K562 (cell line): ENCODE results near the gene KLK10. TPM values are rescaled to one million over a fixed set of nuclear protein-coding genes. Genes with fewer than 3 reads are reported as not detected.

ENCODE experiments used
- ATAC-seq: fragments of 200-7000 bp; cut with Tn5 transposase; 3 replicates; pipeline ENCODE4 v1.9.1; 2020; ENCODE audit warnings: moderate library complexity
- BruUV-seq: library from RNA; stranded (reverse); fragments of 400-500 nt; replicated peaks from 2 replicates; lab custom pipeline; 2021; lab: Mats Ljungman, UMichigan
- CTCF ChIA-PET: fragments of 300-600 bp; formaldehyde crosslinking; extraction: SDS; loops from one replicate; lab custom pipeline; 2021; ENCODE audit warnings: low intra/inter-chr PET ratio; lab: Yijun Ruan, JAX
- POLR2A ChIA-PET: fragments of 300-600, 350-650 bp; sonication (Branson Sonifier 250); formaldehyde crosslinking; extraction: SDS; loops from one replicate; lab custom pipeline; 2021; ENCODE audit warnings: antibody characterized with exemption, inconsistent platforms; lab: Yijun Ruan, JAX
- DNase-seq, 4 experiments: peaks; one replicate each; pipeline versions ENCODE4 v3.0.0 to v3.0.0-alpha.2; 2011 to 2018; ENCODE audit warnings: low spot score in 3 of 4, mixed read lengths in 3 of 4; ENCODE audit errors: extremely low read depth in 1 of 4
- FAIRE-seq: peaks from 2 replicates; lab custom pipeline; 2011; peaks lifted over from hg19 to GRCh38; lab: Jason Lieb, UNC
- H2AFZ ChIP-seq: 2 replicates; pipeline ENCODE4 v1.6.0; 2011; ENCODE audit warnings: low read depth, low read length, control low read depth, inconsistent platforms
- H3K27ac ChIP-seq: fragments of 200-600 bp; 3 replicates; pipeline ENCODE4 v1.8.0; 2011; ENCODE audit warnings: low read depth, mild to moderate bottlenecking, control low read depth, inconsistent platforms, low read length, moderate library complexity, mixed read lengths; ENCODE audit errors: extremely low read depth
- H3K27me3 ChIP-seq, 2 experiments: fragments of 300-600 bp in 1 of 2; 2 replicates in 1 of 2; 3 replicates in 1 of 2; pipeline versions ENCODE4 v1.6.0 to v1.8.0; 2011; ENCODE audit warnings: inconsistent platforms in 2 of 2, low read length in 2 of 2, mild to moderate bottlenecking in 1 of 2, mixed read lengths in 1 of 2, moderate library complexity in 1 of 2; ENCODE audit not compliant: control insufficient read depth in 2 of 2, insufficient read depth in 2 of 2
- H3K36me3 ChIP-seq: fragments of 300-600 bp; 3 replicates; pipeline ENCODE4 v1.8.0; 2011; ENCODE audit warnings: mild to moderate bottlenecking, low read length, inconsistent platforms; ENCODE audit not compliant: control insufficient read depth, insufficient read depth
- H3K4me1 ChIP-seq, 2 experiments: fragments of 200-600 bp in 1 of 2; replicated peaks in 1 of 2; 2 replicates in 1 of 2; 3 replicates in 1 of 2; pipeline versions ENCODE4 v1.5.1 to v1.8.0; 2011; ENCODE audit warnings: inconsistent platforms in 2 of 2, low read length in 2 of 2, mild to moderate bottlenecking in 1 of 2, mixed read lengths in 1 of 2, moderate library complexity in 1 of 2; ENCODE audit not compliant: control insufficient read depth in 2 of 2, insufficient read depth in 2 of 2
- H3K4me2 ChIP-seq: 2 replicates; pipeline ENCODE4 v1.6.1; 2011; ENCODE audit warnings: low read length, control low read depth, inconsistent platforms, mixed read lengths; ENCODE audit not compliant: insufficient read depth
- H3K4me3 ChIP-seq: fragments of 200-600 bp; sonication (generic), shearing (Covaris generic); 2 replicates; pipeline ENCODE4 v1.5.1; 2016; ENCODE audit warnings: control low read depth, inconsistent platforms
- H3K79me2 ChIP-seq: fragments of 200-600 bp; 3 replicates; pipeline ENCODE4 v1.8.0; 2011; ENCODE audit warnings: low read length, inconsistent platforms; ENCODE audit not compliant: control insufficient read depth, insufficient read depth
- H3K9ac ChIP-seq, 2 experiments: 2 replicates each; pipeline versions ENCODE4 v1.6.0 to v1.6.1; 2011; ENCODE audit warnings: low read depth in 2 of 2, low read length in 2 of 2, control low read depth in 1 of 2, inconsistent platforms in 1 of 2, mild to moderate bottlenecking in 1 of 2, mixed read lengths in 1 of 2; ENCODE audit not compliant: insufficient read depth in 1 of 2
- H3K9me1 ChIP-seq: one replicate; pipeline ENCODE4 v1.6.0; 2011; ENCODE audit warnings: inconsistent platforms, mild to moderate bottlenecking, low read length, moderate library complexity; ENCODE audit not compliant: control insufficient read depth, insufficient read depth
- H3K9me3 ChIP-seq: replicated peaks from 2 replicates; pipeline ENCODE4 v1.5.1; 2011; ENCODE audit warnings: low read depth, low read length, inconsistent platforms; ENCODE audit not compliant: control insufficient read depth, insufficient read depth
- H4K20me1 ChIP-seq: replicated peaks from 2 replicates; pipeline ENCODE4 v1.6.1; 2011; ENCODE audit warnings: low read length, inconsistent platforms, mixed read lengths; ENCODE audit not compliant: control insufficient read depth, insufficient read depth
- EGR1 ChIP-seq: fragments of 450-650 bp; conservative IDR thresholded peaks from 2 replicates; pipeline ENCODE4 v1.6.1; 2017; ENCODE audit warnings: mild to moderate bottlenecking
- HDAC8 ChIP-seq: fragments of 450-650 bp; IDR thresholded peaks from 2 replicates; pipeline ENCODE4 v1.6.1; 2016; ENCODE audit warnings: mild to moderate bottlenecking, missing genetic modification characterization, moderate library complexity, missing compliant biosample characterization
- RNF219 ChIP-seq: fragments of 250-450 bp; sonication (Bioruptor Pico); IDR thresholded peaks from 2 replicates; pipeline ENCODE4 v1.5.0; 2022; ENCODE audit warnings: mild to moderate bottlenecking
- YBX1 ChIP-seq: fragments of 450-650 bp; IDR thresholded peaks from 2 replicates; pipeline ENCODE4 v1.7.1; 2016; ENCODE audit warnings: mild to moderate bottlenecking
- ZNF217 ChIP-seq: sonication (generic); formaldehyde crosslinking; IDR thresholded peaks from 2 replicates; pipeline ENCODE4 v1.8.0; 2022; ENCODE audit warnings: mild to moderate bottlenecking, missing genetic modification reagents
- WGBS: fragments of 100-300 bp; shearing (Covaris generic); methylation state at CpG from one replicate; pipeline ENCODE4 v1.1.6; 2016; ENCODE audit warnings: low coverage, mixed read lengths; ENCODE audit not compliant: insufficient coverage; ENCODE audit errors: missing lambda C conversion rate; 5-methylcytosine and 5-hydroxymethylcytosine counted together
- in situ Hi-C: fragments of 300-500 bp; cut with MboI; formaldehyde crosslinking; loops from 4 replicates; pipeline ENCODE4 v1.15.0; 2018; ENCODE audit warnings: inconsistent platforms, mixed read lengths
- intact Hi-C: fragments of 100-400 bp; cut with micrococcal nuclease; formaldehyde crosslinking; loops from 2 replicates; pipeline ENCODE4 v1.14.2; 2022
- polyA plus RNA-seq, 8 experiments: library from polyadenylated mRNA; depleted of rRNA in 4 of 8; stranded (reverse) in 5 of 8; unstranded in 3 of 8; fragments of >200 nt; fragmentation: Nextera tagmentation in 2 of 8; fragmentation: Illumina TruSeq in 1 of 8; extraction: Ambion mirVana in 2 of 8; extraction: Trizol in 1 of 8; gene quantifications; 2 replicates each; pipeline versions ENCODE4 v1.2.1 to v1.2.3, GENCODE V29; 2011 to 2014; ENCODE audit warnings: inconsistent platforms in 1 of 8, missing spikeins in 1 of 8
- total RNA-seq, 7 experiments: library from RNA; depleted of rRNA in 6 of 7; stranded (reverse); fragments of >200 nt in 6 of 7; fragmentation: Illumina TruSeq in 2 of 7; extraction: Trizol in 2 of 7; gene quantifications; 2 replicates each; pipeline versions ENCODE4 v1.2.1 to v1.2.3, GENCODE V29; 2011 to 2021; ENCODE audit warnings: low replicate concordance in 1 of 7
- TF ChIP-seq, protein P1 (sequence below): fragments of 150-350 bp; conservative IDR thresholded peaks from 2 replicates; pipeline ENCODE4 v1.6.1; 2014; ENCODE audit warnings: low read length

Gene KLK10
- total and polyA plus RNA-seq, 9 of the 15 experiments (the other 6 are each of a cell fraction or from before 2014, with no cell fraction given) = 0.11 TPM; not detected in 8

- no peak for TF ChIP-seq RNF219 (CRISPR knock-in tag)
Observed at GRCh38 chr19:50969413-50969760, 50.1 kb downstream of the KLK10 start, which contains the start of gene KLK6 (continued).

- peak in 1 of 4 experiments; percentile 34 for DNase-seq
- CTCF ChIA-PET = no interaction called here
- FAIRE-seq = no peak
Observed at GRCh38 chr19:50968716-50969412, 50.6 kb downstream of the KLK10 start.

More at GRCh38 chr19:50968716-50969412, 50.6 kb downstream of the KLK10 start:
- Histone ChIP-seq H4K20me1 (no peaks in the 10 kb centered on the region), H2AFZ (no peak overlapping the region), H3K27me3 (peaks cover 11 to 50% of the 10 kb centered on the region in 2 experiments; a peak in 4 of 5 replicates), H3K9ac (no peak overlapping the region), H3K36me3 (no peaks in the 10 kb centered on the region), H3K4me2 (no peak overlapping the region), H3K4me1 (peaks cover 0 to 10% of the 10 kb centered on the region in 2 experiments; a peak in 2 of 5 replicates), H3K9me1 (no peaks in the 10 kb centered on the region), H3K4me3 (no peak overlapping the region), H3K9me3 (no peaks in the 10 kb centered on the region), H3K79me2 (no peaks in the 10 kb centered on the region), H3K27ac (no peak overlapping the region)
- ATAC-seq = no peak
- BruUV-seq = no TSS peak
- intact Hi-C loops = no loop called here
- TF ChIP-seq HDAC8 (tag) (no peak), ZNF217 (CRISPR knock-in tag) (no peak), YBX1 (no peak), EGR1 (peak; percentile 66)
- TF ChIP-seq, protein P1, sequence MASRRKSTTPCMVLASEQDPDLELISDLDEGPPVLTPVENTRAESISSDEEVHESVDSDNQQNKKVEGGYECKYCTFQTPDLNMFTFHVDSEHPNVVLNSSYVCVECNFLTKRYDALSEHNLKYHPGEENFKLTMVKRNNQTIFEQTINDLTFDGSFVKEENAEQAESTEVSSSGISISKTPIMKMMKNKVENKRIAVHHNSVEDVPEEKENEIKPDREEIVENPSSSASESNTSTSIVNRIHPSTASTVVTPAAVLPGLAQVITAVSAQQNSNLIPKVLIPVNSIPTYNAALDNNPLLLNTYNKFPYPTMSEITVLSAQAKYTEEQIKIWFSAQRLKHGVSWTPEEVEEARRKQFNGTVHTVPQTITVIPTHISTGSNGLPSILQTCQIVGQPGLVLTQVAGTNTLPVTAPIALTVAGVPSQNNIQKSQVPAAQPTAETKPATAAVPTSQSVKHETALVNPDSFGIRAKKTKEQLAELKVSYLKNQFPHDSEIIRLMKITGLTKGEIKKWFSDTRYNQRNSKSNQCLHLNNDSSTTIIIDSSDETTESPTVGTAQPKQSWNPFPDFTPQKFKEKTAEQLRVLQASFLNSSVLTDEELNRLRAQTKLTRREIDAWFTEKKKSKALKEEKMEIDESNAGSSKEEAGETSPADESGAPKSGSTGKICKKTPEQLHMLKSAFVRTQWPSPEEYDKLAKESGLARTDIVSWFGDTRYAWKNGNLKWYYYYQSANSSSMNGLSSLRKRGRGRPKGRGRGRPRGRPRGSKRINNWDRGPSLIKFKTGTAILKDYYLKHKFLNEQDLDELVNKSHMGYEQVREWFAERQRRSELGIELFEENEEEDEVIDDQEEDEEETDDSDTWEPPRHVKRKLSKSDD = no peak
- in situ Hi-C loops = no loop called here
- POLR2A ChIA-PET = no interaction called here
- 6% methylated on average over 5 of the region's 7 CpGs for WGBS
